ENCODE results near the gene CYB561D1.

Gene CYB561D1

GRCh38 chr1:109541102-109541501 lies 47.2 kb downstream of the CYB561D1 start:
- DNase-seq (ENCODE audit: low spot score in 2 of 2) (no peak), ATAC-seq (replicated peaks; ENCODE audit: extremely low read depth, poor library complexity, severe bottlenecking) (no peak)
- peaks cover 1% of the 10 kb centered on the region for H3K4me1 Mint-ChIP-seq
- H3K4me3 Mint-ChIP-seq = no peak overlapping the region
- no peaks in the 10 kb centered on the region for H3K9me3 Mint-ChIP-seq
- H3K27me3 Mint-ChIP-seq = no peaks in the 10 kb centered on the region
- peaks cover 2% of the 10 kb centered on the region for H3K36me3 Mint-ChIP-seq (ENCODE audit: insufficient read depth)
- no peak overlapping the region for H3K27ac Mint-ChIP-seq (ENCODE audit: low read depth)

- H3K4me1 Mint-ChIP-seq = peaks cover 17% of the 10 kb centered on the region
- no peak for DNase-seq (ENCODE audit: low spot score in 2 of 2)
- peaks cover 5% of the 10 kb centered on the region for H3K36me3 Mint-ChIP-seq (ENCODE audit: insufficient read depth)
- no peak overlapping the region for H3K4me3 Mint-ChIP-seq
- no peak for ATAC-seq (replicated peaks; ENCODE audit: extremely low read depth, poor library complexity, severe bottlenecking)
- H3K27ac Mint-ChIP-seq (ENCODE audit: low read depth) = no peak overlapping the region
- no peaks in the 10 kb centered on the region for H3K27me3 Mint-ChIP-seq
- no peaks in the 10 kb centered on the region for H3K9me3 Mint-ChIP-seq
Measured at GRCh38 chr1:109542657-109543056, 48.8 kb downstream of the CYB561D1 start.

- peak overlapping the region; percentile 48 for H3K27ac Mint-ChIP-seq (ENCODE audit: low read depth)
- no peak overlapping the region for H3K4me3 Mint-ChIP-seq
- peaks cover 13% of the 10 kb centered on the region for H3K36me3 Mint-ChIP-seq (ENCODE audit: insufficient read depth)
- H3K27me3 Mint-ChIP-seq = no peaks in the 10 kb centered on the region
- no peak for ATAC-seq (replicated peaks; ENCODE audit: extremely low read depth, poor library complexity, severe bottlenecking)
- H3K4me1 Mint-ChIP-seq = peaks cover 23% of the 10 kb centered on the region
- no peaks in the 10 kb centered on the region for H3K9me3 Mint-ChIP-seq
- DNase-seq (ENCODE audit: low spot score in 2 of 2) = no peak
Measured at GRCh38 chr1:109543283-109543987, 49.5 kb downstream of the CYB561D1 start.

GRCh38 chr1:109543988-109544735 lies 50.3 kb downstream of the CYB561D1 start:
- peaks cover 30% of the 10 kb centered on the region for H3K4me1 Mint-ChIP-seq
- no peaks in the 10 kb centered on the region for H3K9me3 Mint-ChIP-seq
- H3K36me3 Mint-ChIP-seq (ENCODE audit: insufficient read depth) = peaks cover 17% of the 10 kb centered on the region
- H3K4me3 Mint-ChIP-seq = no peak overlapping the region
- no peaks in the 10 kb centered on the region for H3K27me3 Mint-ChIP-seq
- DNase-seq (ENCODE audit: low spot score in 2 of 2) (no peak), ATAC-seq (replicated peaks; ENCODE audit: extremely low read depth, poor library complexity, severe bottlenecking) (no peak)
- no peak overlapping the region for H3K27ac Mint-ChIP-seq (ENCODE audit: low read depth)

GRCh38 chr1:109546311-109547109 lies 52.6 kb downstream of the CYB561D1 start:
- ATAC-seq (replicated peaks; ENCODE audit: extremely low read depth, poor library complexity, severe bottlenecking) = peak; percentile 34
- Mint-ChIP-seq H3K27ac (ENCODE audit: low read depth) (peak overlapping the region; percentile 96), H3K9me3 (no peaks in the 10 kb centered on the region), H3K4me3 (peak overlapping the region; percentile 99), H3K36me3 (ENCODE audit: insufficient read depth) (peaks cover 16% of the 10 kb centered on the region), H3K27me3 (no peaks in the 10 kb centered on the region), H3K4me1 (peaks cover 43% of the 10 kb centered on the region)
- peak; percentile 76 to 81 for DNase-seq (ENCODE audit: low spot score in 2 of 2)

GRCh38 chr1:109547463-109548320 lies 53.8 kb downstream of the CYB561D1 start:
- Mint-ChIP-seq H3K36me3 (ENCODE audit: insufficient read depth) (peaks cover 18% of the 10 kb centered on the region), H3K4me1 (peaks cover 46% of the 10 kb centered on the region), H3K9me3 (no peaks in the 10 kb centered on the region), H3K27ac (ENCODE audit: low read depth) (peak overlapping the region; percentile 96), H3K27me3 (no peaks in the 10 kb centered on the region), H3K4me3 (peak overlapping the region; percentile 99)
- DNase-seq (ENCODE audit: low spot score in 2 of 2) (no peak), ATAC-seq (replicated peaks; ENCODE audit: extremely low read depth, poor library complexity, severe bottlenecking) (no peak)

GRCh38 chr1:109548321-109549267 lies 54.7 kb downstream of the CYB561D1 start, which contains the start of gene GNAI3:
GNAI3 (plus strand) TSS chr1:109548615; CDS start chr1:109548721, 106 bp downstream.
- Mint-ChIP-seq H3K4me1 (peaks cover 49% of the 10 kb centered on the region), H3K27me3 (no peaks in the 10 kb centered on the region), H3K27ac (ENCODE audit: low read depth) (peak within 1 kb of the TSS; percentile 96), H3K9me3 (no peaks in the 10 kb centered on the region), H3K36me3 (ENCODE audit: insufficient read depth) (peaks cover 18% of the 10 kb centered on the region), H3K4me3 (peak within 1 kb of the TSS; percentile 99)
- ATAC-seq (replicated peaks; ENCODE audit: extremely low read depth, poor library complexity, severe bottlenecking) (peak; percentile 97), DNase-seq (ENCODE audit: low spot score in 2 of 2) (peak; percentile 91 to 93)

Data from central memory CD8-positive, alpha-beta T cell (primary cell).